ENCODE measurements around the gene OSER1. TPM values are rescaled to one million over a fixed set of nuclear protein-coding genes. Genes with fewer than 3 reads are reported as not detected.

Gene OSER1
- polyA plus RNA-seq, 1 of the 3 experiments (the other 2 are of a cell fraction): 22.3 TPM

DNA sequence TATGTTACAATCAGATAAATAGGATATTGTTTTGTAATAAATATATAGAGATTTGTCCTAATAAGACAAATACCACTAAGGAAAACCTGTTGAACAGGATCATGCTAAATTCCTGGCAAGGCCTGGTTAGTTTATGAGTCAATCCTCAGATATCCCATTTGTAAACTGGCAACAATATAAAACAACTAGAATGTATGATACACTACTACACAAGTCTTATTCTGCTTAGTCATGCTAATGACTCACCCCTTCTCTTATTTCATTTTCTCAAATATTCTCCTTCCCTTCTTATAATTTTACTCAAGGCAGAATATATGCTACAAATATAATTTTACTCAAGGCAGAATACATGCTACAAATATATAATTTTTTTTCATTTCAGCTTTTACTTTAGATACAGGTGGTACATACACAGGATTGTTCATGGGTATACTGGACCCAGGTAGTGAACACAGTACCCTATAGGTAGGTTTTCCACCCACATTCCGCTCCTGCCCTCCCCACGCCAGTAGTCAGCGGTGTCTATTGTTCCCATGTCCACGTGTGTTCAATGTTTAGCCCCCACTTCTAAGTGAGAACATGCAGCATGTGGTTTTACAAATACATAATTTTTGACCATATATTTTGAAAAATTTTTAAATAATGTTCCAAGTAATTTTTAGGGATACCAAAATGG is 6.3 kb downstream of the OSER1 start (continued):
- TF ChIP-seq FOXJ3 (CRISPR knock-in tag; IDR thresholded peaks at IDR 0.05) (no peak), YY1 (IDR thresholded peaks at IDR 0.05; ENCODE audit: low read depth) (no peak), EZH2phosphoT487 (IDR thresholded peaks at IDR 0.05; ENCODE audit: borderline replicate concordance, low read depth) (no peak), FOSL2 (IDR thresholded peaks at IDR 0.05; ENCODE audit: borderline replicate concordance, low read depth) (peak; percentile 97), TAF1 (IDR thresholded peaks at IDR 0.05; ENCODE audit: borderline replicate concordance, low read depth, low read length) (no peak)
- TF ChIP-seq, protein P1, sequence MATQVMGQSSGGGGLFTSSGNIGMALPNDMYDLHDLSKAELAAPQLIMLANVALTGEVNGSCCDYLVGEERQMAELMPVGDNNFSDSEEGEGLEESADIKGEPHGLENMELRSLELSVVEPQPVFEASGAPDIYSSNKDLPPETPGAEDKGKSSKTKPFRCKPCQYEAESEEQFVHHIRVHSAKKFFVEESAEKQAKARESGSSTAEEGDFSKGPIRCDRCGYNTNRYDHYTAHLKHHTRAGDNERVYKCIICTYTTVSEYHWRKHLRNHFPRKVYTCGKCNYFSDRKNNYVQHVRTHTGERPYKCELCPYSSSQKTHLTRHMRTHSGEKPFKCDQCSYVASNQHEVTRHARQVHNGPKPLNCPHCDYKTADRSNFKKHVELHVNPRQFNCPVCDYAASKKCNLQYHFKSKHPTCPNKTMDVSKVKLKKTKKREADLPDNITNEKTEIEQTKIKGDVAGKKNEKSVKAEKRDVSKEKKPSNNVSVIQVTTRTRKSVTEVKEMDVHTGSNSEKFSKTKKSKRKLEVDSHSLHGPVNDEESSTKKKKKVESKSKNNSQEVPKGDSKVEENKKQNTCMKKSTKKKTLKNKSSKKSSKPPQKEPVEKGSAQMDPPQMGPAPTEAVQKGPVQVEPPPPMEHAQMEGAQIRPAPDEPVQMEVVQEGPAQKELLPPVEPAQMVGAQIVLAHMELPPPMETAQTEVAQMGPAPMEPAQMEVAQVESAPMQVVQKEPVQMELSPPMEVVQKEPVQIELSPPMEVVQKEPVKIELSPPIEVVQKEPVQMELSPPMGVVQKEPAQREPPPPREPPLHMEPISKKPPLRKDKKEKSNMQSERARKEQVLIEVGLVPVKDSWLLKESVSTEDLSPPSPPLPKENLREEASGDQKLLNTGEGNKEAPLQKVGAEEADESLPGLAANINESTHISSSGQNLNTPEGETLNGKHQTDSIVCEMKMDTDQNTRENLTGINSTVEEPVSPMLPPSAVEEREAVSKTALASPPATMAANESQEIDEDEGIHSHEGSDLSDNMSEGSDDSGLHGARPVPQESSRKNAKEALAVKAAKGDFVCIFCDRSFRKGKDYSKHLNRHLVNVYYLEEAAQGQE (IDR thresholded peaks at IDR 0.05; ENCODE audit: low read depth, low read length): no peak

DNA sequence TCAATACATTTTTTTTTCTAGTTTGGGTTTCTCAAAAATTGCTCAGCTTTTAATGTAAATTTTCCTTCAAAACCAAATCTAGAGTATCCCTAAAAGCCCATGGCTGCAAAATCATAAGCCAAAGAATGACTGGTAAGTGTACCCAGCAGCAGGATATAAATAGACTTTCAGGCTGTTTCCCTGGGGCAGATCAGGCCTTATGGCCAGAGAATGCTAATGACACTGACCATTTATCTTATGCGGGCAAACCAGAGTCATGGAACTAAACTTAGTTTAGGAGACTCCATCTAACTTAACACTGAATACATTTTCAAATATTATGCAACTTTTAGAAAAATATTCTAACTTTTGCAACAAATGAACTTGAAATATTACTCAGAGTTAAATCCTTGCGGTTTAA is 7.4 kb downstream of the OSER1 start:
- H4K20me1 ChIP-seq (ENCODE audit: insufficient read depth): peaks cover 37% of the 10 kb centered on the region
- CTCF ChIA-PET: interaction anchor here (1.4 to 2.0 kb wide), 2 partner anchors 13 to 15 kb away, joined by 3 to 10 read pairs; no protein-coding TSS in a partner anchor
- no peak overlapping the region for H3K9ac ChIP-seq
- no peak overlapping the region for H2AFZ ChIP-seq (ENCODE audit: low read depth)
- WGBS (ENCODE audit: low lambda C conversion rate): 84% methylated on average over 2 of the region's 2 CpGs
- no peak overlapping the region for H3K4me2 ChIP-seq
- H3K27me3 ChIP-seq (ENCODE audit: insufficient read depth): no peaks in the 10 kb centered on the region
- H3K4me3 ChIP-seq (ENCODE audit: low read depth in 2 of 2, low read length in 1 of 2): no peak overlapping the region
- peaks cover 59 to 71% of the 10 kb centered on the region in 2 experiments for H3K36me3 ChIP-seq (replicated peaks in 1 of 2; ENCODE audit: control insufficient read depth in 1 of 2, insufficient read depth in 2 of 2, low read length in 1 of 2)
- TF ChIP-seq, protein P2, sequence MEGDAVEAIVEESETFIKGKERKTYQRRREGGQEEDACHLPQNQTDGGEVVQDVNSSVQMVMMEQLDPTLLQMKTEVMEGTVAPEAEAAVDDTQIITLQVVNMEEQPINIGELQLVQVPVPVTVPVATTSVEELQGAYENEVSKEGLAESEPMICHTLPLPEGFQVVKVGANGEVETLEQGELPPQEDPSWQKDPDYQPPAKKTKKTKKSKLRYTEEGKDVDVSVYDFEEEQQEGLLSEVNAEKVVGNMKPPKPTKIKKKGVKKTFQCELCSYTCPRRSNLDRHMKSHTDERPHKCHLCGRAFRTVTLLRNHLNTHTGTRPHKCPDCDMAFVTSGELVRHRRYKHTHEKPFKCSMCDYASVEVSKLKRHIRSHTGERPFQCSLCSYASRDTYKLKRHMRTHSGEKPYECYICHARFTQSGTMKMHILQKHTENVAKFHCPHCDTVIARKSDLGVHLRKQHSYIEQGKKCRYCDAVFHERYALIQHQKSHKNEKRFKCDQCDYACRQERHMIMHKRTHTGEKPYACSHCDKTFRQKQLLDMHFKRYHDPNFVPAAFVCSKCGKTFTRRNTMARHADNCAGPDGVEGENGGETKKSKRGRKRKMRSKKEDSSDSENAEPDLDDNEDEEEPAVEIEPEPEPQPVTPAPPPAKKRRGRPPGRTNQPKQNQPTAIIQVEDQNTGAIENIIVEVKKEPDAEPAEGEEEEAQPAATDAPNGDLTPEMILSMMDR (IDR thresholded peaks at IDR 0.05): no peak
- TF ChIP-seq, protein P3, sequence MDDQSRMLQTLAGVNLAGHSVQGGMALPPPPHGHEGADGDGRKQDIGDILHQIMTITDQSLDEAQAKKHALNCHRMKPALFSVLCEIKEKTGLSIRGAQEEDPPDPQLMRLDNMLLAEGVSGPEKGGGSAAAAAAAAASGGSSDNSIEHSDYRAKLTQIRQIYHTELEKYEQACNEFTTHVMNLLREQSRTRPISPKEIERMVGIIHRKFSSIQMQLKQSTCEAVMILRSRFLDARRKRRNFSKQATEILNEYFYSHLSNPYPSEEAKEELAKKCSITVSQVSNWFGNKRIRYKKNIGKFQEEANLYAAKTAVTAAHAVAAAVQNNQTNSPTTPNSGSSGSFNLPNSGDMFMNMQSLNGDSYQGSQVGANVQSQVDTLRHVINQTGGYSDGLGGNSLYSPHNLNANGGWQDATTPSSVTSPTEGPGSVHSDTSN (IDR thresholded peaks at IDR 0.05): 0 out of 2 replicates have a peak, but pooled peaks have one; percentile 13
- POLR2A ChIA-PET: no interaction called here
- H3K79me2 ChIP-seq (ENCODE audit: insufficient read depth): peaks cover 90% of the 10 kb centered on the region
- no peak for DNase-seq
- H3F3A ChIP-seq (replicated peaks; ENCODE audit: insufficient read depth): peaks cover 26% of the 10 kb centered on the region
- H3K4me1 ChIP-seq (ENCODE audit: control insufficient read depth in 1 of 2, insufficient read depth in 2 of 2, low read depth in 1 of 2, low read length in 1 of 2): peaks cover 0 to 29% of the 10 kb centered on the region in 2 experiments
- no peaks in the 10 kb centered on the region for H3K9me2 ChIP-seq
- peak overlapping the region; percentile 60 to 85; a peak in 3 of 4 replicates for H3K27ac ChIP-seq (ENCODE audit: low read depth in 2 of 2, low read length in 1 of 2)
- H3K9me3 ChIP-seq: no peaks in the 10 kb centered on the region

Data from SK-N-SH (cell line).